ENCODE results near the gene SLN. TPM values are rescaled to one million over a fixed set of nuclear protein-coding genes. Genes with fewer than 3 reads are reported as not detected.

SLN gene
- total RNA-seq, 1 donor from 2014 or later = not detected

GRCh38 chr11:107689317-107690202 lies 22.3 kb downstream of the SLN start:
- Histone ChIP-seq H3K27ac (no peak overlapping the region), H3F3A (ENCODE audit: low read depth) (no peaks in the 10 kb centered on the region), H3K4me3 (no peak overlapping the region), H3K79me2 (ENCODE audit: low read depth) (no peaks in the 10 kb centered on the region), H3K9ac (no peak overlapping the region), H3K4me2 (no peak overlapping the region), H3K36me3 (no peaks in the 10 kb centered on the region), H4K20me1 (ENCODE audit: low read depth) (no peaks in the 10 kb centered on the region), H3K9me3 (ENCODE audit: low read depth) (no peaks in the 10 kb centered on the region), H3K4me1 (no peaks in the 10 kb centered on the region), H3K27me3 (no peaks in the 10 kb centered on the region), H2AFZ (replicated peaks) (no peak overlapping the region)
- DNase-seq (ENCODE audit: low spot score) = peak; percentile 84
- Mint-ChIP-seq H3K9me3 (peaks cover 3% of the 10 kb centered on the region), H3K27me3 (ENCODE audit: insufficient read depth, low read depth) (no peaks in the 10 kb centered on the region), H3K36me3 (no peaks in the 10 kb centered on the region), H3K27ac (no peak overlapping the region), H3K4me3 (no peak overlapping the region), H3K4me1 (no peaks in the 10 kb centered on the region)
- TF ChIP-seq EZH2 (IDR thresholded peaks at IDR 0.05) (no peak), EZH2phosphoT487 (IDR thresholded peaks at IDR 0.05) (no peak), CTCF (IDR thresholded peaks at IDR 0.05) (peak; percentile 81)

- Histone ChIP-seq H3K79me2 (ENCODE audit: low read depth) (no peaks in the 10 kb centered on the region), H3K27me3 (no peaks in the 10 kb centered on the region), H4K20me1 (ENCODE audit: low read depth) (no peaks in the 10 kb centered on the region), H3K9me3 (ENCODE audit: low read depth) (no peaks in the 10 kb centered on the region), H3K27ac (no peak overlapping the region), H3F3A (ENCODE audit: low read depth) (no peaks in the 10 kb centered on the region), H3K36me3 (no peaks in the 10 kb centered on the region), H3K9ac (no peak overlapping the region), H3K4me1 (no peaks in the 10 kb centered on the region), H2AFZ (replicated peaks) (no peak overlapping the region), H3K4me2 (no peak overlapping the region), H3K4me3 (no peak overlapping the region)
- Mint-ChIP-seq H3K36me3 (no peaks in the 10 kb centered on the region), H3K4me1 (no peaks in the 10 kb centered on the region), H3K4me3 (no peak overlapping the region), H3K9me3 (peaks cover 3% of the 10 kb centered on the region), H3K27ac (no peak overlapping the region), H3K27me3 (ENCODE audit: insufficient read depth, low read depth) (peaks cover 2% of the 10 kb centered on the region)
- no peak for DNase-seq (ENCODE audit: low spot score)
- TF ChIP-seq EZH2 (IDR thresholded peaks at IDR 0.05) = no peak
- no peak for TF ChIP-seq EZH2phosphoT487 (IDR thresholded peaks at IDR 0.05)
- no peak for TF ChIP-seq CTCF (IDR thresholded peaks at IDR 0.05)
Observed at GRCh38 chr11:107688322-107688918, 23.4 kb downstream of the SLN start.

GRCh38 chr11:107683807-107684206 lies 28.0 kb downstream of the SLN start:
- peaks cover 2% of the 10 kb centered on the region for H3K27me3 Mint-ChIP-seq (ENCODE audit: insufficient read depth, low read depth)
- H3K27ac Mint-ChIP-seq = no peak overlapping the region
- Histone ChIP-seq H3K4me2 (no peak overlapping the region), H3K4me1 (no peaks in the 10 kb centered on the region), H3K36me3 (no peaks in the 10 kb centered on the region), H3F3A (ENCODE audit: low read depth) (no peaks in the 10 kb centered on the region), H3K79me2 (ENCODE audit: low read depth) (no peaks in the 10 kb centered on the region), H3K27me3 (no peaks in the 10 kb centered on the region), H3K9me3 (ENCODE audit: low read depth) (no peaks in the 10 kb centered on the region), H3K27ac (no peak overlapping the region), H4K20me1 (ENCODE audit: low read depth) (no peaks in the 10 kb centered on the region), H3K9ac (no peak overlapping the region), H2AFZ (replicated peaks) (peak overlapping the region; percentile 9), H3K4me3 (no peak overlapping the region)
- H3K4me3 Mint-ChIP-seq = no peak overlapping the region
- peaks cover 2% of the 10 kb centered on the region for H3K4me1 Mint-ChIP-seq
- no peaks in the 10 kb centered on the region for H3K36me3 Mint-ChIP-seq
- DNase-seq (ENCODE audit: low spot score) = peak; percentile 31
- peak; percentile 56 for TF ChIP-seq CTCF (IDR thresholded peaks at IDR 0.05)
- no peak for TF ChIP-seq EZH2 (IDR thresholded peaks at IDR 0.05)
- no peak for TF ChIP-seq EZH2phosphoT487 (IDR thresholded peaks at IDR 0.05)
- no peaks in the 10 kb centered on the region for H3K9me3 Mint-ChIP-seq
